Pons (tissue), 1 donor: Measurements from ENCODE around the gene PPP2R2C.
A peak's percentile ranks its signal among the peaks of the same experiment; 100 is the strongest.

ENCODE experiments used
- DNase-seq: peaks from one replicate; pipeline ENCODE4 v3.0.0-alpha.2; 2016; ENCODE audit warnings: low spot score

PPP2R2C gene

DNA sequence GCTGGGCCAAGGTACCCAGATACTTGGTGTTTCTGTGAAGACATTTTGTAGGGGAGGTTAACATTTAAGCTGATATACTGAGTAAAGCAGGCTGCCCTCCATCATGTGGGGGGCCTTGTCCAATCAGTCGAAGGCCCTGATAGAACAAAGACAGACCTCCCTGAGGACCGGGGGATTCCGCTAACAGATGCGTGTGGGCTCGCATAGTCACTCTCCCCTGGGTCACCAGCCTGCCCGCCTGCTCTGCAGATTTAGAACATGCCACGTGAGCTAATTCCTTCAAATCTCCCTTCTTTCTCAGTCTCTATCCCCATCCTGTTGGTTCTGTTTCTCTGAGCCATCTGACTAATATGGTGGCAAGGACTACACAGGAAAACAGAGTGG lies 142.0 kb downstream of the PPP2R2C start:
- DNase-seq: no peak

- DNase-seq: no peak
Measured at GRCh38 chr4:6329478-6330383, 142.7 kb downstream of the PPP2R2C start.

DNA sequence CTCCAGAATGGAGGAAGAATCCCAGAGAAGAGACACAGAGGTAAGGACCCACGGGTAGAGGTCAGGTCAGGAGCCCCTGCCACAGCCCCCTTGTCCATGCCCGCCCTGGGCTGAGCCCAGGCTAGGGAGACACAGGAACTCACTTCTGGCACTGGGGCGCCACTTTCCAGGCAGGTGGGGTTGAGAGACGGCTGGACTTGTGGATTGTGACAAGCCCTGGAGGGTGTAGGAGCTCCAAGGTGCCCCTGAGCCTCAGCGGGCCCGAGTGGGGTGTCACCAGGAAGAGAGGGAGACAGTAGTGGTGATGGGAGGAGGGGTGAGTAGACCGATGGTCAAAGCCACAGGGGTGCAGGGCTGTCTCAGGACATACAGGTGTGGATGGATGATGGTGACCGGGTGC lies 143.9 kb downstream of the PPP2R2C start:
- no peak for DNase-seq

- peak; percentile 59 for DNase-seq
Measured at GRCh38 chr4:6327220-6327917, 145.0 kb downstream of the PPP2R2C start.

DNA sequence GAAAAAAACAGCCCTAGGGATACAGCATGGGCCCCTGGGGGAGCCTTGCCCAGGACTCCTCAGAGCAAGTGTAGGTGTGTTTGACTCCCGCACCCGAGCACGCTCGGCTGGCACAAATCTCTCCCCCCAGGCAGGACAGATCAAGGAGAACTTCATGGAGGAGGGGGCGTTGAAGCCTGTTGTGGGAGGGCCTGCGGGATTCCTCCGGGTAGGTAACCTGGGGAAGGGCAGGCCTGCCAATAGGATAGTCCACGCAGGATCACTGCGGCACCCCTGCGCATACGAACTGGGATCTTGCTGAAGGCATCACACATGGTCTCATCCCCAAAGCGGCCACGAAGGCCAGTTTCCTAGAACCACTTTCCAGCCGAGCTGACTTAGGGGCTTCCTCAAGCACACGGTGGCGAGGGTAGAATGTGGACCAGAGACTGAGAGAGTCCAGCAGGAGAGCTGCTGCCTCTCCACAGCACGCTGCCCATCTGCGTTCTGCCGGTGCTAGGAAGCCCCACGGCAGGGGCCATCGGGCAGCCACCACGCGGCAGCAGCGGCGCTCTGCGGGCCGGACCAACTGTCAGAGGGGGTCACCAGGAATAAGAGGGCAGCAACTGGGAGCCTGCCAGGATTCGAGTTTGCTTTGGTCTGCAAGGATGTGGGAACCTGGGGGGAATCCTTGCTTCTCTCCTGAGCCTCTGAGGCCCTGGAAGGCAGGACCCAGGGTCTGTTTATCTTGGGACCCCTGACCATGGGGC lies 145.9 kb downstream of the PPP2R2C start:
- DNase-seq: no peak

- DNase-seq: no peak
Measured at GRCh38 chr4:6325788-6326290, 146.6 kb downstream of the PPP2R2C start.

DNA sequence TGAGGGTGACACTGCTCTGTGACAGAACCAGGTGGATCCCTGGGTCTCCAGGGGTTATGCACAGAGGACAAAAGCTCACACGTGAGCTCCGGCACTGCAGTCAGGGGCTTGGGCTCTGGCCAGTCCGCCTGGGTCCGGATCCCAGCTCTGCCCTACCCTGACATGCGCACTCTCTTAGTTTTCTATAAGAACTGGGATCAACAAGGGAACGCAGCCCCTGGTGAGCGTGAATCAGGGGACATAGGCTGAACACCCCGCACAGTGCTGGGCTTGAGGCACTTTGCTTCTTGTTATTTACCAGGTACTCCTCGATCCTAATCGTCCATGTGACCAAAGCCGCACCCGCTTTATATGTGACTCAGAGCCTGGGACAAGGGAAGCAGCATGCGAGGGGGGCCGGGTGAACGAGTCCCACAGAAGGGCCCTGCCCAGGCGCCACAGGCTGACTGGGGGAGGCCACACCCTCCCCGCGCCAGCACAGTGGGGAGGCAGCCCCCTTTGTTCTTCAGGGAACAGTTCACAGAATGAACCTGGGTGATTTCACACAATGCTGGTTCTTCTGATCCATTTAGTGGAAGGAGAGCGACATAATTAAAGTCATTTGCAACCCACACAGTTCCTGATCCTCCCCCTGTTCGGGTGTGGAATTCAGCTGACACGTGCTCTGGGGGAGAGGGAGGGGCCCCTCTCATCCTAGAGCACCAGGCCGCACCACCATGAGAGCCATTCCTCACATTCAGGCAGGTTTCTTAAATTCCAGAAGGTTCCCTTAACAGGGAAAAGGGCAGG lies 147.2 kb downstream of the PPP2R2C start:
- DNase-seq: no peak

GRCh38 chr4:6324461-6324998 lies 147.9 kb downstream of the PPP2R2C start:
- no peak for DNase-seq

GRCh38 chr4:6322761-6323566 lies 149.4 kb downstream of the PPP2R2C start:
- DNase-seq: no peak

GRCh38 chr4:6322067-6322760 lies 150.2 kb downstream of the PPP2R2C start:
- no peak for DNase-seq

- no peak for DNase-seq
Measured at GRCh38 chr4:6321361-6321760, 151.1 kb downstream of the PPP2R2C start.

DNA sequence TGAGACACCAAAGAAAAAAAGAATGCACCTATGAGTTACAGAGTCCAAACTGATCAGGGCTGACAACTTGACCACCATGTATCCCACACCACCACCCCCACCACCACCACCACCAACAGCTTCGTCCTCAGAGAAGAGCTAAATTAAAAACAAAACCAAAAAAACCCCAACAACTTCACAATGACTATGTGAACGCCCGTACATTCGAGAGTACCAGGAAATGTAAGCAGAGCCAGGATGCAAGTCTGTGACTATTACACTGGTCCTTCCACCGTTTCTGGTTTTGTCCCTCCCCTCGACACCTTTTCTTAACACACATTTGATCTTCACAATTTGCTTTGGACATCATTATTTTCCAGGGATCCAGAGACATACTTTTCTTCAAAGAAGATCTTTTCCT lies 151.8 kb downstream of the PPP2R2C start:
- DNase-seq: no peak

- no peak for DNase-seq
Measured at GRCh38 chr4:6319530-6320150, 152.8 kb downstream of the PPP2R2C start.

- no peak for DNase-seq
Measured at GRCh38 chr4:6318206-6318605, 154.2 kb downstream of the PPP2R2C start.

DNA sequence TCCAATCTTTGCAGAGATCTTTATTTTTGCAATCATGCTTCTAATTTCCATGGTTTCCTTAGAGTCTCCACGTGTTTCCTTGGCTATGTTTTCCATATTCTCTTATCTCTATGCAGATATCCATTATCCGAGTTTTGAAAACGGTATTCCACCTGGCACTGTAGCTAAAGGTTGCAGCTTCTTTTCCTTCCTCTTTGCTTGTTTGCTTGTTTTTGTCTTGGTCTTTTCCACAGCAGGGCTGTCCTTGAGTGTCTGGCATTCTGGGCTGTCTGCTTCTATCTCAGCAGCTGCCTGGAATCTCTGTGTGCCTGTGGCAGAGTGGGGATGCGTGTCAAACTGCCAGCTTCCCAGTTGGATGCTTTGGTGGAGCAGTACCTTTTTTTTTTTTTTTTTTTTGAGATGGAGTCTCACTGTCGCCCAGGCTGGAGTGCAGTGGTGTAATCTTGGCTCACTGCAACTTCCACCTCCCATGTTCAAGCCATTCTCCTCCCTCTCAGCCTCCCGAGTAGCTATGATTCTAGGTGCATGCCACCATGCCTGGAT lies 155.9 kb downstream of the PPP2R2C start:
- DNase-seq: no peak

DNA sequence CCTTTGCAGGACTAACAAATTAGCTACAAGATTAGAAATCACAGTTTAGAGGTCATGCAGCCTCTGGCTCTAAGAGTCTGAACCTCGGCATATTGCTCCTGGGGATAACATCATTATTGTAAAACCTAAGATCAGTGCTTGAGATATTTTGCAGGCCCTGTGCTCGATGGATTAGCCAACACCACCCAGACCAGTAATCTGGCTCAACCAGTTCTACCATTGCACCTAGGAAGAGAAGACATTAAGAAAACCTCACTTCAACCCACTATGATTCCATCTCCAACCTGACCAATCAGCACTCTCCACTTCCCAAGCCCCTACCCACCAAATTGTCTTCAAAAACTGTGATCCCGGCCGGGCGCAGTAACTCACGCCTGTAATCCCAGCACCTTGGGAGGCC lies 159.2 kb downstream of the PPP2R2C start:
- DNase-seq: no peak

DNA sequence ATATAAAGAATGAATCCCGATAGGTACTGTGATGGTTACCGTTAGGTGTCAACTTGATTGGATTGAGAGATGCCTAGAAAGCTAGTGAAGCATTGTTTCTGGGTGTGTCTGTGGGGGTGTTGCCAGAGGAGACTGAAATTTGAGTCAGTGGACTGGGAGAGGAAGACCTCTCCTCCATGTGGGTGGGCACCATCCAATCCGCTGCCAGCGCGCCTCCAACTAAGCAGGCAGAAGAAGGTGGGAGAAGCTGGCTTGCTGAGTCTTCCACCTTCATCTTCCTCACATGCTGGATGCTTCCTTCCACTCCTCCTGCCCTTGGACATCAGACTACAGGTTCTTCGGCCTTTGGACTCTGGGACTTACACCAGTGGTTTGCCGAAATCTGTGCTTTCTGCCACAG lies 162.6 kb downstream of the PPP2R2C start:
- no peak for DNase-seq

GRCh38 chr4:6308899-6309643 lies 163.3 kb downstream of the PPP2R2C start:
- DNase-seq: no peak
